ENCODE results near the gene IGFN1. TPM values are rescaled to one million over a fixed set of nuclear protein-coding genes. Genes with fewer than 3 reads are reported as not detected.
"Not testable (repeated sequence)": the region's sequence is repeated elsewhere in the genome, so short reads cannot be mapped to it uniquely, and the experiment has no call there.

Gene IGFN1
- total RNA-seq, 1 donor from 2014 or later: not detected

DNA sequence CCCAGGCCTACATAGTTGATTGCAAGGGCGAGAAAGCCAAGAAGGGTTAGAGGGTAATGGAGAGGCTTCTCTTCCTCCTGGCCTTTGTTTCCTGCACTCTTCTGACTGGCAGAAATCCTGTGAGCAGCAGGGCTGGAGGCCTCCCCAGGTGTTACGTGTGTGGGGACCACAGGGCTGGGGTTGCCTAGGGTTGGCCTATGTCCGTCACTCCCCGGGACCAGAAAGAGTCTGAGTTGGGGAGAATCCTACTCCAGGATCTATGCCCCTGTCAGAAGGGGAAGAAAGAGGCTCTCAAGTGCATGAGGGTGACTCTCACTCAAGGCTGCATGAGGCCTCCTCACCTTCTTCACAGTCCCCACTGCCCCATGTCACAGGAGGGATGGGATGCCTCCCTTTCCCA lies 38.5 kb downstream of the IGFN1 start:
- Mint-ChIP-seq H3K9me3 (no peaks in the 10 kb centered on the region), H3K4me1 (ENCODE audit: low read depth) (no peaks in the 10 kb centered on the region), H3K27me3 (ENCODE audit: low read depth) (peaks cover 14% of the 10 kb centered on the region), H3K27ac (no peak overlapping the region), H3K4me3 (ENCODE audit: low read depth) (no peak overlapping the region), H3K36me3 (ENCODE audit: low read depth) (no peaks in the 10 kb centered on the region)
- DNase-seq (ENCODE audit: low spot score): peak; percentile 1
- intact Hi-C loops (cut with micrococcal nuclease): no loop called here

- no peaks in the 10 kb centered on the region for H3K9me3 Mint-ChIP-seq
- H3K27me3 Mint-ChIP-seq (ENCODE audit: low read depth): peaks cover 14% of the 10 kb centered on the region
- DNase-seq (ENCODE audit: low spot score): no peak
- intact Hi-C loops (cut with micrococcal nuclease): no loop called here
- no peaks in the 10 kb centered on the region for H3K36me3 Mint-ChIP-seq (ENCODE audit: low read depth)
- no peaks in the 10 kb centered on the region for H3K4me1 Mint-ChIP-seq (ENCODE audit: low read depth)
- H3K4me3 Mint-ChIP-seq (ENCODE audit: low read depth): no peak overlapping the region
- no peak overlapping the region for H3K27ac Mint-ChIP-seq
Measured at GRCh38 chr1:201229771-201230635, 39.4 kb downstream of the IGFN1 start.

GRCh38 chr1:201230676-201231075 lies 40.1 kb downstream of the IGFN1 start:
- Mint-ChIP-seq H3K27me3 (ENCODE audit: low read depth) (peaks cover 14% of the 10 kb centered on the region), H3K9me3 (no peaks in the 10 kb centered on the region), H3K27ac (no peak overlapping the region), H3K4me3 (ENCODE audit: low read depth) (no peak overlapping the region), H3K4me1 (ENCODE audit: low read depth) (no peaks in the 10 kb centered on the region), H3K36me3 (ENCODE audit: low read depth) (no peaks in the 10 kb centered on the region)
- DNase-seq (ENCODE audit: low spot score): no peak
- intact Hi-C loops (cut with micrococcal nuclease): no loop called here

GRCh38 chr1:201239646-201240045 lies 49.0 kb downstream of the IGFN1 start:
- H3K4me3 Mint-ChIP-seq (ENCODE audit: low read depth); H3K36me3 Mint-ChIP-seq (ENCODE audit: low read depth); intact Hi-C loops (cut with micrococcal nuclease); H3K9me3 Mint-ChIP-seq; H3K27ac Mint-ChIP-seq; DNase-seq (ENCODE audit: low spot score); H3K4me1 Mint-ChIP-seq (ENCODE audit: low read depth): not testable (repeated sequence)
- peaks cover 26% of the 10 kb centered on the region for H3K27me3 Mint-ChIP-seq (ENCODE audit: low read depth)

DNA sequence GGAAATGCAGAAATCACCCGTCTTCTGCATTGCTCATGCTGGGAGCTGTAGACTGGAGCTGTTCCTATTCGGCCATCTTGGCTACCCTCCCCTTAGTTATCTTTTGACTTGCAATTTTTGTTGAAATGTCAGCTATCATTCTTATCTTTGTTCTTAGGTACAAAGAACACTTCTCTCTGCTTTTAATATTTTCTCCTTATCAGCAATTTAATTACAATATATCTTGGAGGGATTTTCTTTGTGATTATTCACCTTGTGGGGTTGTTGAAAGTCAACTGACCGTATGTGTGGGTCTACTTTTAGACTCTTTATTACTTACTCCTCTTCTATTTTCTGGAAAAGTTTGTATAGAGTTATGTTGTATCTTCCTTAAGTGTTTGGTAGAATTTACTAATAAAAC lies 49.5 kb downstream of the IGFN1 start:
- no peaks in the 10 kb centered on the region for H3K4me1 Mint-ChIP-seq (ENCODE audit: low read depth)
- no peaks in the 10 kb centered on the region for H3K9me3 Mint-ChIP-seq
- no peaks in the 10 kb centered on the region for H3K36me3 Mint-ChIP-seq (ENCODE audit: low read depth)
- peaks cover 31% of the 10 kb centered on the region for H3K27me3 Mint-ChIP-seq (ENCODE audit: low read depth)
- H3K4me3 Mint-ChIP-seq (ENCODE audit: low read depth): no peak overlapping the region
- intact Hi-C loops (cut with micrococcal nuclease): no loop called here
- no peak overlapping the region for H3K27ac Mint-ChIP-seq
- no peak for DNase-seq (ENCODE audit: low spot score)

- intact Hi-C loops (cut with micrococcal nuclease): no loop called here
- no peak overlapping the region for H3K4me3 Mint-ChIP-seq (ENCODE audit: low read depth)
- H3K27me3 Mint-ChIP-seq (ENCODE audit: low read depth): peaks cover 38% of the 10 kb centered on the region
- no peak for DNase-seq (ENCODE audit: low spot score)
- H3K36me3 Mint-ChIP-seq (ENCODE audit: low read depth): no peaks in the 10 kb centered on the region
- H3K27ac Mint-ChIP-seq: no peak overlapping the region
- no peaks in the 10 kb centered on the region for H3K4me1 Mint-ChIP-seq (ENCODE audit: low read depth)
- H3K9me3 Mint-ChIP-seq: no peaks in the 10 kb centered on the region
Measured at GRCh38 chr1:201241736-201242135, 51.1 kb downstream of the IGFN1 start.

GRCh38 chr1:201245082-201245481 lies 54.5 kb downstream of the IGFN1 start:
- Mint-ChIP-seq H3K36me3 (ENCODE audit: low read depth) (no peaks in the 10 kb centered on the region), H3K27me3 (ENCODE audit: low read depth) (peaks cover 38% of the 10 kb centered on the region), H3K27ac (no peak overlapping the region), H3K9me3 (no peaks in the 10 kb centered on the region), H3K4me3 (ENCODE audit: low read depth) (no peak overlapping the region), H3K4me1 (ENCODE audit: low read depth) (no peaks in the 10 kb centered on the region)
- intact Hi-C loops (cut with micrococcal nuclease): no loop called here
- DNase-seq (ENCODE audit: low spot score): no peak

DNA sequence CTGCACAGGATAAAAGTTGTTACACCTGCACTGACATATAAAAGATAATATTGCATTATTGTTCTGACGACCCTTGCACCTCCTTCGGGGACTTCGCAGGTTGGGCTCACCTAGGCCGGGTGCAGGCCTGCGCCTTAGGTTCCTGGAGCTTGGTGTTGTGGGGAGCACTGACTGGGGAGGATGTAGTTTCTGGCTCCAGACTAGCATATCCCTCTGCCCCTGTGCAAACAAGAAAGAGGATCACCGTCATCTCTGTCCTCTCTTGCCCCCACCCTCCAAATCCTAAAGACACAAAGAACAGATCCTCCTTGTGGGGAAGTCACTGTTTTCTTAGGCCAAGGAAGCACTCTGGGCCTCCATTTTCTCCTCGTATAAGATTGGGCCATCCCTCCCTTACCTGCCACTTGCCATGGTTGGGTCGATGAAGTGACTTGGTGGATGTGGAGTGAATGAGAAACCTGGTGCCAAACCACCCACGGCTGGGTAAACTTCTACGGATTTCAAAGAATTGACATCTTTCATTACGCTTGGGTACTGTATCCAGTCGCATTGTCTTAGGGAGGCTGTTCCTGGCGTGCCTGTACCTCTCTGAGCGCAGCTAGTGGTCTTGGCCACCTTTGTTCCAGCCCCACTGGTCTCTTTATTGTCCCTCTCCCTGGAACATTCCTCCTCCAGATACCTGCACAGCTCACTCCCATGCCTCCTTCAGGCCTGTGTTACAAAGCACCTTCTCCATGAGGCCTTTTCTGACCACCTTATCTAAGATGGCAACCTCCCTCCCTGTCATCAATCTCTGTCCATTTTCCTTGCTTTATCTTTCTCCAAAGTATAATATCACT lies 58.3 kb downstream of the IGFN1 start:
- no peaks in the 10 kb centered on the region for H3K36me3 Mint-ChIP-seq (ENCODE audit: low read depth)
- DNase-seq (ENCODE audit: low spot score): peak; percentile 3
- H3K27ac Mint-ChIP-seq: no peak overlapping the region
- no peaks in the 10 kb centered on the region for H3K9me3 Mint-ChIP-seq
- peaks cover 17% of the 10 kb centered on the region for H3K27me3 Mint-ChIP-seq (ENCODE audit: low read depth)
- intact Hi-C loops (cut with micrococcal nuclease): no loop called here
- no peaks in the 10 kb centered on the region for H3K4me1 Mint-ChIP-seq (ENCODE audit: low read depth)
- no peak overlapping the region for H3K4me3 Mint-ChIP-seq (ENCODE audit: low read depth)

DNA sequence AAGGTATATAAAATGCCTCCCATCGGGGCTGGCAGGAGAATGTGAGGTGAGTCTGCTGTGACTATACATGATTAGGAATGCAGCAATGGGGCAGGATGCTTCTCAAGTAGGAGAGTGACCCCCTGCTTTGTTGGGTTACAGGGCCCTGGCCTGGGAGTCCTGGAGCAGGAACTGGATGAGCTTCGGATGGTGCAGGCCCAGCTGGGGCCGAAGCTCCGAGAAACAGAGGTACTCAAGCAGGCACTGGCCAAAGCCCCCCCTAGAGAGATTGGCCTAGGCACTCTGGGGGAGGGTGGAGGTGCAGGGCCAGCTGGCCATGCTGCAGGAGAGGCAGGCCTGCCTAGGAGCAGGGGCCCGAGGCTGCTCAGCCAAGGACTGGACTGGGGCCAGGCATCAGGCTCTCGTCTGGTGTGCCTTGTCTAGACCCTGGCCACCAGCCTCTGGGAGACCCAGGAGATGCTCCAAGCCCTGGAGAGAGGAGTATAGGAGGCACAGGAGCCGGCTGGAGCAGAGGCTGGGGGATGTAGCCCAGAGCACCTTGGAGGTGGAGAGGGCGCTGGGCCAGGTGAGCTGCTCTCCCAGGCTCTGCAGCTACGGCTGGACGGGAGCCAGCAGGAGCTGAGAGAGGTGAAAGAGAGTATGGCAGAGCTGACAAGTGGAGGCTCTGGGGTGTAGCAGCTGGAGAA lies 59.8 kb downstream of the IGFN1 start:
- H3K4me3 Mint-ChIP-seq (ENCODE audit: low read depth): no peak overlapping the region
- intact Hi-C loops (cut with micrococcal nuclease): no loop called here
- DNase-seq (ENCODE audit: low spot score): no peak
- no peaks in the 10 kb centered on the region for H3K4me1 Mint-ChIP-seq (ENCODE audit: low read depth)
- H3K36me3 Mint-ChIP-seq (ENCODE audit: low read depth): no peaks in the 10 kb centered on the region
- no peak overlapping the region for H3K27ac Mint-ChIP-seq
- peaks cover 4% of the 10 kb centered on the region for H3K27me3 Mint-ChIP-seq (ENCODE audit: low read depth)
- H3K9me3 Mint-ChIP-seq: no peaks in the 10 kb centered on the region

GRCh38 chr1:201251411-201251810 lies 60.8 kb downstream of the IGFN1 start:
- intact Hi-C loops (cut with micrococcal nuclease): no loop called here
- peaks cover under 1% of the 10 kb centered on the region for H3K27me3 Mint-ChIP-seq (ENCODE audit: low read depth)
- no peak overlapping the region for H3K4me3 Mint-ChIP-seq (ENCODE audit: low read depth)
- H3K27ac Mint-ChIP-seq: no peak overlapping the region
- H3K4me1 Mint-ChIP-seq (ENCODE audit: low read depth): no peaks in the 10 kb centered on the region
- no peak for DNase-seq (ENCODE audit: low spot score)
- no peaks in the 10 kb centered on the region for H3K36me3 Mint-ChIP-seq (ENCODE audit: low read depth)
- H3K9me3 Mint-ChIP-seq: no peaks in the 10 kb centered on the region

- Mint-ChIP-seq H3K36me3 (ENCODE audit: low read depth) (no peaks in the 10 kb centered on the region), H3K4me3 (ENCODE audit: low read depth) (no peak overlapping the region), H3K27me3 (ENCODE audit: low read depth) (no peaks in the 10 kb centered on the region), H3K9me3 (no peaks in the 10 kb centered on the region), H3K4me1 (ENCODE audit: low read depth) (no peaks in the 10 kb centered on the region), H3K27ac (no peak overlapping the region)
- peak; percentile 6 for DNase-seq (ENCODE audit: low spot score)
- intact Hi-C loops (cut with micrococcal nuclease): no loop called here
Measured at GRCh38 chr1:201251851-201252430, 61.3 kb downstream of the IGFN1 start.

DNA sequence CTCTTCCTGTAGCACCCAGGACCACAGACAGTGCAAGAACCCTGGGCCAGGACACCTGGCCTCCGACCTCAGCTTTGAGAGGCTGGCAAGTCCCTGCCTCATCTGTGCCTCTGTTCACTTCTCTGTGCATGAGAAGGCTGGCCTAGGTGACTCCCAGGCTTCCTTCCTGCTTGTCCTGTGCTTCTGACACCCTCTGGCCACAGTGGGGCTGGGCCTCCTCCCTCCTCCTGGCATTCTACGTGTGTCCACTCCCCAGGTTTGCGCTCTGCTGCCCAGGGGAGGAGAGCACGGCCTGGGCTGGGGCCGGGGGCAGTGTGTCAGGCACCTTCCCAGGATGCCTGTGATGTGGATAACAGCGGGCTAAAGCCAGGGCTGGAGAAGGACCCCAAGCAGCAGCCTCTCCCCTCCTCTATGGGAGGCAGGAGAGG lies 62.3 kb downstream of the IGFN1 start:
- H3K27me3 Mint-ChIP-seq (ENCODE audit: low read depth): no peaks in the 10 kb centered on the region
- no peak overlapping the region for H3K27ac Mint-ChIP-seq
- no peaks in the 10 kb centered on the region for H3K36me3 Mint-ChIP-seq (ENCODE audit: low read depth)
- DNase-seq (ENCODE audit: low spot score): no peak
- no peak overlapping the region for H3K4me3 Mint-ChIP-seq (ENCODE audit: low read depth)
- intact Hi-C loops (cut with micrococcal nuclease): no loop called here
- H3K4me1 Mint-ChIP-seq (ENCODE audit: low read depth): no peaks in the 10 kb centered on the region
- H3K9me3 Mint-ChIP-seq: no peaks in the 10 kb centered on the region

Measured in activated T-helper 2 cell treated with anti-CD3 and anti-CD28 coated beads, Interferon-gamma antibody, Interleukin-2, Interleukin-4, amounts not matched to agents 10 μg/mL and 5 μg/mL and 100 μg/mL, durations not matched to agents 14 hours and 24 hours and 36 hours (primary cell).